ENCODE results near the gene KDM1A. TPM values are rescaled to one million over a fixed set of nuclear protein-coding genes. Genes with fewer than 3 reads are reported as not detected.

The KDM1A gene
- total RNA-seq, result 88.1 to 105 TPM (median 89.9 TPM) in 3 replicates
- long read RNA-seq, transcript KDM1A-201 (19 exons, 3,033 nt), result major isoform, 182 of 444 reads
- long read RNA-seq, transcript KDM1A-206 (1 exons, 2,810 nt), result minor isoform, 9 of 444 reads
- long read RNA-seq, partial matches to known transcripts, result 6 of 444 reads
- long read RNA-seq, other reads (novel, unspliced or antisense), result 245 of 444 reads

- Mint-ChIP-seq H3K27me3 (ENCODE audit: low read depth) (no peaks in the 10 kb centered on the region), H3K27ac (ENCODE audit: unreplicated experiment) (peak within 1 kb of the TSS; percentile 96), H3K36me3 (ENCODE audit: low read depth) (peaks cover 4% of the 10 kb centered on the region), H3K9me3 (ENCODE audit: low read depth) (peaks cover 17% of the 10 kb centered on the region), H3K4me1 (ENCODE audit: low read depth) (peaks cover 39% of the 10 kb centered on the region), H3K4me3 (ENCODE audit: unreplicated experiment) (peak within 1 kb of the TSS; percentile 95)
- TF ChIP-seq, protein P1, sequence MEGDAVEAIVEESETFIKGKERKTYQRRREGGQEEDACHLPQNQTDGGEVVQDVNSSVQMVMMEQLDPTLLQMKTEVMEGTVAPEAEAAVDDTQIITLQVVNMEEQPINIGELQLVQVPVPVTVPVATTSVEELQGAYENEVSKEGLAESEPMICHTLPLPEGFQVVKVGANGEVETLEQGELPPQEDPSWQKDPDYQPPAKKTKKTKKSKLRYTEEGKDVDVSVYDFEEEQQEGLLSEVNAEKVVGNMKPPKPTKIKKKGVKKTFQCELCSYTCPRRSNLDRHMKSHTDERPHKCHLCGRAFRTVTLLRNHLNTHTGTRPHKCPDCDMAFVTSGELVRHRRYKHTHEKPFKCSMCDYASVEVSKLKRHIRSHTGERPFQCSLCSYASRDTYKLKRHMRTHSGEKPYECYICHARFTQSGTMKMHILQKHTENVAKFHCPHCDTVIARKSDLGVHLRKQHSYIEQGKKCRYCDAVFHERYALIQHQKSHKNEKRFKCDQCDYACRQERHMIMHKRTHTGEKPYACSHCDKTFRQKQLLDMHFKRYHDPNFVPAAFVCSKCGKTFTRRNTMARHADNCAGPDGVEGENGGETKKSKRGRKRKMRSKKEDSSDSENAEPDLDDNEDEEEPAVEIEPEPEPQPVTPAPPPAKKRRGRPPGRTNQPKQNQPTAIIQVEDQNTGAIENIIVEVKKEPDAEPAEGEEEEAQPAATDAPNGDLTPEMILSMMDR (IDR thresholded peaks at IDR 0.05), result peak; percentile 70
- DNase-seq (ENCODE audit: low spot score), result peak; percentile 99
Observed at GRCh38 chr1:23019094-23019862, at the start of gene KDM1A. Gene KDM1A, plus strand, starts transcription at chr1:23019468. Its CDS starts 129 bp downstream, at chr1:23019597.

DNA sequence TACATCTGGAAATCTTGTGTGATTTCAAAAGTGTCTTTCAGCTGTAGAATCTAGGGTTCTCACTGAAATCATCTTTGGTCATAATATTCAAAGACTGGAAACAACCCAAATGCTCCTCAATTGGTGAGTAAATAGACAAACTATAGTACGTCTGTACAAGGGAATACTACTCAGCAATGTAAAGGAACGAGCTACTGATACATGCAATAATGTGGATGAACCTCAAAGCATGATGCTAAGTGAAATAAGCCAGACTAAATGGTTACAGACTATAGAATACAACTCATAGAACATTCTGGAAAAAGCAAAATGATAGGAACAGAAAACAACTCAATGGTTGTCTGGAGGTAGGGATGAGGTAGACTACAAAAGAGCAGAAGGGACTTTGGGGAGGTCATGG lies 49.2 kb upstream of the KDM1A start:
- Mint-ChIP-seq H3K4me3 (ENCODE audit: unreplicated experiment) (no peak overlapping the region), H3K27me3 (ENCODE audit: low read depth) (no peaks in the 10 kb centered on the region), H3K4me1 (ENCODE audit: low read depth) (peaks cover 21% of the 10 kb centered on the region), H3K36me3 (ENCODE audit: low read depth) (peaks cover 3% of the 10 kb centered on the region), H3K9me3 (ENCODE audit: low read depth) (peaks cover 14% of the 10 kb centered on the region), H3K27ac (ENCODE audit: unreplicated experiment) (no peak overlapping the region)
- DNase-seq (ENCODE audit: low spot score), result no peak
- TF ChIP-seq, protein P1 (IDR thresholded peaks at IDR 0.05), result no peak

DNA sequence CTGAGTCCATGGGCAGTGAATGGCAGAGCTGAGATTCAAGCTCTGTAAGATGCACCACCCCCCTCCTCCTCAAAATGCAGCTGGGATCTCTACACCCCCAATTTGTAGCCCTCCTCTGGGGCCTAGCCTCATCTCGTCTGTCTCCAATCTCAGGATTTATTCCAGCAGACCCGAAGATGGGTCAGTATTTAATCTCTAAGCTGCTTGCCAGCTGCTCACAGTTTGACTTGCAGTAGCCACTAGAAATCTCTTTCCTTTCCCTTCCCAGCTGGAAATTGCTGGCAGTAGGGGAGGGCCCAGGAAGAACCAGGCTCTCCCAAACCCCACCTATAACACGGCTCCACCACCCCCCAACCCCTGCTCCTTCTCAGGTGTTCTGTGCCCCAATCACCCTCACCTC lies 48.1 kb upstream of the KDM1A start:
- Mint-ChIP-seq H3K4me1 (ENCODE audit: low read depth) (peaks cover 26% of the 10 kb centered on the region), H3K4me3 (ENCODE audit: unreplicated experiment) (no peak overlapping the region), H3K9me3 (ENCODE audit: low read depth) (peaks cover 7% of the 10 kb centered on the region), H3K27me3 (ENCODE audit: low read depth) (no peaks in the 10 kb centered on the region), H3K36me3 (ENCODE audit: low read depth) (peaks cover 3% of the 10 kb centered on the region), H3K27ac (ENCODE audit: unreplicated experiment) (no peak overlapping the region)
- no peak for DNase-seq (ENCODE audit: low spot score)
- TF ChIP-seq, protein P1 (IDR thresholded peaks at IDR 0.05), result no peak

GRCh38 chr1:22971611-22972405 lies 47.5 kb upstream of the KDM1A start:
- Mint-ChIP-seq H3K9me3 (ENCODE audit: low read depth) (peaks cover under 1% of the 10 kb centered on the region), H3K4me1 (ENCODE audit: low read depth) (peaks cover 32% of the 10 kb centered on the region), H3K36me3 (ENCODE audit: low read depth) (no peaks in the 10 kb centered on the region), H3K27me3 (ENCODE audit: low read depth) (no peaks in the 10 kb centered on the region), H3K27ac (ENCODE audit: unreplicated experiment) (no peak overlapping the region), H3K4me3 (ENCODE audit: unreplicated experiment) (no peak overlapping the region)
- TF ChIP-seq, protein P1 (IDR thresholded peaks at IDR 0.05), result no peak
- no peak for DNase-seq (ENCODE audit: low spot score)

DNA sequence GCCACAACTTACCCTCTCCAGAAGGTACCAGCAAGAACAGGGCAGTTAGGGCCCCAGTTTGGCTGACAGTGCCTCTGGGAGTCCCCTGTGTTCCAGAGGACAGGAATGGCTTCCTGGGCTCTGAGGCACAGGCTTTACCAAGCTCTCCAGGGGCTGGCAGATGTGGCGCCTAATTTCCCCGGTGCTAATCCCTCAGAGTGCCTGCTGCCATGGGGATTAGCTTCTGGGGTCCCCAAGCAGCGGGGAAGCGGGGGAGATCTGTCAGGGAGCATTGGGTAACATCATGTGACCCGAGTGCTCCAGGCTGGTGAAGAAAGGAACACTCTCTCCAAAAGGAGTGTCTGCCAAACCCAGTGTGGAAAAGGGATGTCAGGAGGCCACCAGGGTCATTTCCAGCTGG lies 46.5 kb upstream of the KDM1A start, which contains the start of gene LACTBL1:
Gene LACTBL1 (minus strand): TSS at position 107 of the 400 bp plus-strand sequence. CDS start 550 bp downstream, outside the sequence.
- no peak for DNase-seq (ENCODE audit: low spot score)
- Mint-ChIP-seq H3K9me3 (ENCODE audit: low read depth) (no peaks in the 10 kb centered on the region), H3K27ac (ENCODE audit: unreplicated experiment) (no peak within 1 kb of the TSS), H3K4me1 (ENCODE audit: low read depth) (peaks cover 32% of the 10 kb centered on the region), H3K4me3 (ENCODE audit: unreplicated experiment) (no peak within 1 kb of the TSS), H3K27me3 (ENCODE audit: low read depth) (no peaks in the 10 kb centered on the region), H3K36me3 (ENCODE audit: low read depth) (no peaks in the 10 kb centered on the region)
- TF ChIP-seq, protein P1 (IDR thresholded peaks at IDR 0.05), result no peak
